ENCODE data around the gene CEMIP. TPM values are rescaled to one million over a fixed set of nuclear protein-coding genes. Genes with fewer than 3 reads are reported as not detected.

Gene CEMIP
- total RNA-seq, 1 donor from 2014 or later, result not detected

DNA sequence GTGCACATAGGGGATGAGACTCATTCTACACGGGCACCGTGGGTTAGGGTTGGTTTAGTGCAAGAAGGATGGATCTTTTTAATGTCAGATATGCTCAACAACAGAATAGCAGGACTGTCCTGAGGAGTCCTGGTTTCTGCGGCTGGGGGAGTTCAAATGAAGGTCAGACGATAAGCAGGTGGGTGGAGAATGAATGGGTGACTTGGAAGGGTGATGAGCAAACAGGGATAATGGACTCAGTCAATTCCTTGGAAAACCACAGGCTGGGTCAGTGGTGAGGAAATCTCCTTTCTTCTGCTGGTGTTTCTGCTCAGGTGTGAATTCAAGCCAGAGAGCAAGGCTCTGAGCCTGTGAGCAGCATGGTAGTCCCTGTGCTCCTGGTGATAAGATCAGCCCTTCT is 150.5 kb downstream of the CEMIP start:
- H3K27me3 Mint-ChIP-seq (ENCODE audit: insufficient read depth, low read depth), result peaks cover 2% of the 10 kb centered on the region
- no peak overlapping the region for H3K4me3 Mint-ChIP-seq
- no peaks in the 10 kb centered on the region for H4K20me1 ChIP-seq (ENCODE audit: low read depth)
- H3K36me3 ChIP-seq, result no peaks in the 10 kb centered on the region
- H2AFZ ChIP-seq (replicated peaks), result no peak overlapping the region
- no peaks in the 10 kb centered on the region for H3K79me2 ChIP-seq (ENCODE audit: low read depth)
- H3K9me3 Mint-ChIP-seq, result no peaks in the 10 kb centered on the region
- no peaks in the 10 kb centered on the region for H3K9me3 ChIP-seq (ENCODE audit: low read depth)
- H3F3A ChIP-seq (ENCODE audit: low read depth), result no peaks in the 10 kb centered on the region
- H3K4me1 Mint-ChIP-seq, result peaks cover under 1% of the 10 kb centered on the region
- no peaks in the 10 kb centered on the region for H3K27me3 ChIP-seq
- no peak for TF ChIP-seq EZH2phosphoT487 (IDR thresholded peaks at IDR 0.05)
- TF ChIP-seq, protein P1, sequence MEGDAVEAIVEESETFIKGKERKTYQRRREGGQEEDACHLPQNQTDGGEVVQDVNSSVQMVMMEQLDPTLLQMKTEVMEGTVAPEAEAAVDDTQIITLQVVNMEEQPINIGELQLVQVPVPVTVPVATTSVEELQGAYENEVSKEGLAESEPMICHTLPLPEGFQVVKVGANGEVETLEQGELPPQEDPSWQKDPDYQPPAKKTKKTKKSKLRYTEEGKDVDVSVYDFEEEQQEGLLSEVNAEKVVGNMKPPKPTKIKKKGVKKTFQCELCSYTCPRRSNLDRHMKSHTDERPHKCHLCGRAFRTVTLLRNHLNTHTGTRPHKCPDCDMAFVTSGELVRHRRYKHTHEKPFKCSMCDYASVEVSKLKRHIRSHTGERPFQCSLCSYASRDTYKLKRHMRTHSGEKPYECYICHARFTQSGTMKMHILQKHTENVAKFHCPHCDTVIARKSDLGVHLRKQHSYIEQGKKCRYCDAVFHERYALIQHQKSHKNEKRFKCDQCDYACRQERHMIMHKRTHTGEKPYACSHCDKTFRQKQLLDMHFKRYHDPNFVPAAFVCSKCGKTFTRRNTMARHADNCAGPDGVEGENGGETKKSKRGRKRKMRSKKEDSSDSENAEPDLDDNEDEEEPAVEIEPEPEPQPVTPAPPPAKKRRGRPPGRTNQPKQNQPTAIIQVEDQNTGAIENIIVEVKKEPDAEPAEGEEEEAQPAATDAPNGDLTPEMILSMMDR (IDR thresholded peaks at IDR 0.05), result no peak
- no peak overlapping the region for H3K27ac ChIP-seq
- H3K4me1 ChIP-seq, result no peaks in the 10 kb centered on the region
- no peak overlapping the region for H3K27ac Mint-ChIP-seq
- no peak overlapping the region for H3K9ac ChIP-seq
- H3K4me3 ChIP-seq, result no peak overlapping the region
- no peak overlapping the region for H3K4me2 ChIP-seq
- no peak for DNase-seq (ENCODE audit: low spot score)
- H3K36me3 Mint-ChIP-seq, result peaks cover 5% of the 10 kb centered on the region

DNA sequence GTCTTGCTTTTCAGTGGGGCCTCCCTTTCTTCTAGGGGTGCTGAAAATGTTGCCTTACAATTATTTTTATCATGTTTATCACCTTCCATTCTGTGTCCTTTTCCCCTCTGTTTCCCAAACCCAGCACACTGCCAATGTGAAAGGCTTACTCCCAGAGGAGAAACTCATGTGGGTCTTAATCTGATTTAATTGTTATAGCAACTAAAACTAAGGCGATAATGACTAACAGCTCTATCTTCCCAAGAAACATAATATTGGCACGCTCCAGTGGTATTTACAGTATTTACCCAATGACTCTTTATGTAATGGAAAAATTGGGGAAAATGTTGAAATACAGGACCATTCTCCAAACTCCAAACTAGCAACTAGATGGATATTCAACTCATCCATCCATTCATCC is 152.0 kb downstream of the CEMIP start:
- Histone ChIP-seq H3K27me3 (no peaks in the 10 kb centered on the region), H3K4me3 (no peak overlapping the region), H3K4me1 (no peaks in the 10 kb centered on the region), H3K36me3 (no peaks in the 10 kb centered on the region), H3K27ac (no peak overlapping the region), H3F3A (ENCODE audit: low read depth) (no peaks in the 10 kb centered on the region), H4K20me1 (ENCODE audit: low read depth) (no peaks in the 10 kb centered on the region), H3K9ac (no peak overlapping the region), H3K4me2 (no peak overlapping the region), H2AFZ (replicated peaks) (no peak overlapping the region), H3K79me2 (ENCODE audit: low read depth) (no peaks in the 10 kb centered on the region), H3K9me3 (ENCODE audit: low read depth) (no peaks in the 10 kb centered on the region)
- Mint-ChIP-seq H3K4me3 (no peak overlapping the region), H3K27me3 (ENCODE audit: insufficient read depth, low read depth) (peaks cover 4% of the 10 kb centered on the region), H3K27ac (no peak overlapping the region), H3K9me3 (no peaks in the 10 kb centered on the region), H3K36me3 (peaks cover 5% of the 10 kb centered on the region), H3K4me1 (peaks cover 4% of the 10 kb centered on the region)
- DNase-seq (ENCODE audit: low spot score), result no peak
- TF ChIP-seq, protein P1 (IDR thresholded peaks at IDR 0.05), result no peak
- TF ChIP-seq EZH2phosphoT487 (IDR thresholded peaks at IDR 0.05) (no peak), EZH2 (IDR thresholded peaks at IDR 0.05) (no peak)

DNA sequence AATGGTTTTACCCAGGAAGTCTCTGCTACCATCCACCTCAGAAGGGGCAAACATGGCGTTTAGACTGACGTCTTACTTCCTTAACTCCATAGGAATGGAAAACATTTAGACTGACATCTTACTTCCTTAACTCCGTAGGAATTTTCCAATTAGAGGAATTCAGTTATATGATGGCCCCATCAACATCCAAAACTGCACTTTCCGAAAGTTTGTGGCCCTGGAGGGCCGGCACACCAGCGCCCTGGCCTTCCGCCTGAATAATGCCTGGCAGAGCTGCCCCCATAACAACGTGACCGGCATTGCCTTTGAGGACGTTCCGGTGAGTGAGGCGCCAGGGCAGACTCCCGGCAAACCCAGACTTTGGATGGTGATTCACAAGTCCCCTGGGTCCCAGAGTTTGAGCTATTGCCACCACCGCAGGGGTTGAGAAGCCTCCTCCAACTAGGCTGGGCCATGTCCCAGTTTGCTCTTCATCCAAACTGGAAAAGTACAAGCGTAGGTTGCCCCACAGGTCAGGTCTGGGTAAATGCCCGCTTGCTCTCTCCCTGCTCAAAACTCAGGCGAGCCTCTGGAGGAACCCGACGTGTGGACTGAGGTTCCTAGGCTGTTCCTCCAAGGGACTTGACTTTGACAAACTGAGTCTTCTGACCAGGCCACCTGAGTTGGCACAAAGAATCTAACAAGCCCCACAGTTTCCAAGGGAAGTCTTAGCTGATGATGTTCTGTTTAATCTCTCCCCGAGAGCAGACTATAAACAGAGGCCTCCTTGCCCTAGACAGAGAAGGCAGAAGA is 152.7 kb downstream of the CEMIP start:
- no peaks in the 10 kb centered on the region for H3F3A ChIP-seq (ENCODE audit: low read depth)
- H3K4me1 Mint-ChIP-seq, result peaks cover 4% of the 10 kb centered on the region
- peaks cover 5% of the 10 kb centered on the region for H3K36me3 Mint-ChIP-seq
- H3K4me3 ChIP-seq, result no peak overlapping the region
- peaks cover 3% of the 10 kb centered on the region for H3K27me3 Mint-ChIP-seq (ENCODE audit: insufficient read depth, low read depth)
- no peak overlapping the region for H3K4me2 ChIP-seq
- H3K9me3 ChIP-seq (ENCODE audit: low read depth), result no peaks in the 10 kb centered on the region
- no peak overlapping the region for H3K27ac ChIP-seq
- H3K27ac Mint-ChIP-seq, result no peak overlapping the region
- H4K20me1 ChIP-seq (ENCODE audit: low read depth), result no peaks in the 10 kb centered on the region
- H3K4me1 ChIP-seq, result no peaks in the 10 kb centered on the region
- no peak overlapping the region for H3K4me3 Mint-ChIP-seq
- H3K27me3 ChIP-seq, result no peaks in the 10 kb centered on the region
- no peak overlapping the region for H3K9ac ChIP-seq
- no peaks in the 10 kb centered on the region for H3K9me3 Mint-ChIP-seq
- TF ChIP-seq, protein P1 (IDR thresholded peaks at IDR 0.05), result no peak
- TF ChIP-seq EZH2 (IDR thresholded peaks at IDR 0.05) (no peak), EZH2phosphoT487 (IDR thresholded peaks at IDR 0.05) (no peak)
- H2AFZ ChIP-seq (replicated peaks), result no peak overlapping the region
- no peak for DNase-seq (ENCODE audit: low spot score)
- H3K36me3 ChIP-seq, result no peaks in the 10 kb centered on the region
- H3K79me2 ChIP-seq (ENCODE audit: low read depth), result no peaks in the 10 kb centered on the region

Data from neural progenitor cell (in vitro differentiated cells).